Amygdala (tissue), 56 donors: ENCODE measurements around the gene IFITM2.

ENCODE experiments used
- DNase-seq, 56 donors: peaks; one replicate each; lab custom pipeline; 2025; lab: John Stamatoyannopoulos, UW

Gene IFITM2

GRCh38 chr11:307766-308708 lies at the start of gene IFITM2:
TSS of gene IFITM2 (plus strand) at chr11:307816. CDS start at chr11:308193, 377 bp downstream.
- DNase-seq = peak in 1 of 56 donors; percentile 8

- DNase-seq = no peak
Measured at GRCh38 chr11:259413-259812, 48.2 kb upstream of the IFITM2 start.

- no peak for DNase-seq
Measured at GRCh38 chr11:261624-262023, 46.0 kb upstream of the IFITM2 start.

- DNase-seq = no peak
Measured at GRCh38 chr11:266676-267439, 40.8 kb upstream of the IFITM2 start.

GRCh38 chr11:267491-267994 lies 40.1 kb upstream of the IFITM2 start:
- no peak for DNase-seq

GRCh38 chr11:268716-269145 lies 38.9 kb upstream of the IFITM2 start:
- peak in 9 of 56 donors; percentile 14 to 52 (median 35) for DNase-seq

GRCh38 chr11:269146-269890 lies 38.3 kb upstream of the IFITM2 start:
- no peak for DNase-seq

GRCh38 chr11:270451-271318 lies 36.9 kb upstream of the IFITM2 start:
- no peak for DNase-seq

GRCh38 chr11:271319-271715 lies 36.3 kb upstream of the IFITM2 start:
- DNase-seq = no peak

- DNase-seq = no peak
Measured at GRCh38 chr11:272195-272930, 35.3 kb upstream of the IFITM2 start.

GRCh38 chr11:272931-273198 lies 34.8 kb upstream of the IFITM2 start:
- DNase-seq = no peak

- no peak for DNase-seq
Measured at GRCh38 chr11:276219-276618, 31.4 kb upstream of the IFITM2 start.

GRCh38 chr11:278001-278951 lies 29.3 kb upstream of the IFITM2 start, which contains the start of gene NLRP6:
TSS of gene NLRP6 (plus strand) at chr11:278407. CDS start at chr11:278570, 163 bp downstream.
- no peak for DNase-seq

GRCh38 chr11:279040-279965 lies 28.3 kb upstream of the IFITM2 start:
- no peak for DNase-seq

GRCh38 chr11:279966-280705 lies 27.5 kb upstream of the IFITM2 start:
- no peak for DNase-seq
